ENCODE results near the gene PNMA6A. TPM values are rescaled to one million over a fixed set of nuclear protein-coding genes. Genes with fewer than 3 reads are reported as not detected.
"Not testable (repeated sequence)": the region's sequence is repeated elsewhere in the genome, so short reads cannot be mapped to it uniquely, and the experiment has no call there.

PNMA6A gene
- total and polyA plus RNA-seq, 3 donors from 2014 or later, result 3.7 to 4.2 (median 4.0) TPM

DNA sequence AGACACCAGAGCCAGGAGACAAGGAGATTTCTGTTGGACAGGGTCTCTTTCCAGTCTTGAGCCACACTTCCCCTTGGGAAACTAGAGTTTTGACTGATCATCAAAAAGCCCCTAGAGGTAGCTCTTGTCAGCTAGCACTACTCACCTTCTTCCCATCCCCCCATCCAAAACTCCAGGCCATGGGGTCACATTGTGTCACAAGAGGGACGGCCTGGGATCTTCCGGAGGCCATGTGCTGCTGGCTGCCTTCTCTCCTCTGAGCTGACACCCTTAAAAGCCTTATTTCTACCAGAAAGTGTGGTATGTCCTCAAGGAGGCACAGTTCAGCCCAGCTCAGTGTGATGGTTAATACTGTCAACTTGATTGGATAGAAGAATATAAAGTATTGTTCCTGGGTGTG lies 8.2 kb upstream of the PNMA6A start:
- DNase-seq, result no peak
- Histone ChIP-seq H3K4me3 (no peak overlapping the region), H3K27ac (no peak overlapping the region), H3K9me3 (no peaks in the 10 kb centered on the region), H3K27me3 (no peaks in the 10 kb centered on the region), H3K36me3 (ENCODE audit: low read depth, missing control alignments) (no peaks in the 10 kb centered on the region), H3K4me1 (no peaks in the 10 kb centered on the region)
- intact Hi-C loops (cut with DNase I; ENCODE audit: low total_unique reads), result no loop called here
- WGBS, 2 donors, result 60 to 79% methylated on average over 1 to 2 of the region's 2 CpGs
- TF ChIP-seq, protein P1, sequence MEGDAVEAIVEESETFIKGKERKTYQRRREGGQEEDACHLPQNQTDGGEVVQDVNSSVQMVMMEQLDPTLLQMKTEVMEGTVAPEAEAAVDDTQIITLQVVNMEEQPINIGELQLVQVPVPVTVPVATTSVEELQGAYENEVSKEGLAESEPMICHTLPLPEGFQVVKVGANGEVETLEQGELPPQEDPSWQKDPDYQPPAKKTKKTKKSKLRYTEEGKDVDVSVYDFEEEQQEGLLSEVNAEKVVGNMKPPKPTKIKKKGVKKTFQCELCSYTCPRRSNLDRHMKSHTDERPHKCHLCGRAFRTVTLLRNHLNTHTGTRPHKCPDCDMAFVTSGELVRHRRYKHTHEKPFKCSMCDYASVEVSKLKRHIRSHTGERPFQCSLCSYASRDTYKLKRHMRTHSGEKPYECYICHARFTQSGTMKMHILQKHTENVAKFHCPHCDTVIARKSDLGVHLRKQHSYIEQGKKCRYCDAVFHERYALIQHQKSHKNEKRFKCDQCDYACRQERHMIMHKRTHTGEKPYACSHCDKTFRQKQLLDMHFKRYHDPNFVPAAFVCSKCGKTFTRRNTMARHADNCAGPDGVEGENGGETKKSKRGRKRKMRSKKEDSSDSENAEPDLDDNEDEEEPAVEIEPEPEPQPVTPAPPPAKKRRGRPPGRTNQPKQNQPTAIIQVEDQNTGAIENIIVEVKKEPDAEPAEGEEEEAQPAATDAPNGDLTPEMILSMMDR (IDR thresholded peaks at IDR 0.05), result no peak
- no peak for TF ChIP-seq POLR2A (IDR thresholded peaks at IDR 0.05)

DNA sequence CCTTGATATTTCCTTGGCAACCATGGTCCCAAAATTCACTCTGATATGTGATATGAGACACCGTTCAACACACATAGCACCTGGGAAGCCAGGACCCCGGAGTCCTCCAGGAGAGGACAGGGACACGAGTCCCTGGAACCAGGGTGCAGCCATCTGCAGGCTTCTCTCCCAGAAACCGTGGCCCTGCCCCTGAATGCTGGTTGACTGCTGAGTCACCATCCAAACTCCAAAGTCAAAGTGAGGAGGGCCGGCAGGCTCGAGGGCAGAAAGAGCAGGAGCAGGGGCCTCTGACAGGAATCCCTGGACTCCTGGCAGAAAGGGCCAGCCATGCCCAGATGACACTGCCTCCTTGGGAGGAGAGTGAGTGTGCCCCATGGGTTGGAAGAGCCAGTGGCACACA lies 6.9 kb upstream of the PNMA6A start:
- intact Hi-C loops (cut with DNase I; ENCODE audit: low total_unique reads), result no loop called here
- 90% methylated on average over 6 of the region's 6 CpGs; no CpG with 5 or more reads in 1 of the 2 donors for WGBS, 2 donors
- TF ChIP-seq, protein P1 (IDR thresholded peaks at IDR 0.05), result no peak

DNA sequence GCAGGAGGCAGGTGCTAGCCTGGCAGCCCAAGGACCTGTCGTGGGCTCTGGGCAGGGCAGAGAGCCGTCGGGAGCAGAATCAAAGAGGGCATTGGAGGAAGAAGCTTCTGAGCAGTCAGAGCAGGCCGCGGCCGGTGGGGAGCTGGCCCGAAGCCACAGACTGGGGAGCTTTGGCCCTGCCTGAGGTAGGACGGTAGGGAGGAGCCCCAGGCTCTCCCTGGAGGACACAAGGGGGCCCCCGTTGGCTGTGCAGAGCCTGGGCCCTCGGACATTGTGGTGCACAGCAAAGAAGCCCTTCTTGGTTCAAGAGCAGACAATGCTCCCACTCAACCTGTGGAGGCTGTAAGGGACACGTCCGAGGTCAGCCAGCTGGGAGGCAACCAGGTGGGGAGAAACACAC lies 5.9 kb upstream of the PNMA6A start:
- no CpG with 5 or more reads among the region's 12 CpGs for WGBS, 2 donors
- not testable (repeated sequence) for H3K36me3 ChIP-seq (ENCODE audit: low read depth, missing control alignments)

More for the DNA sequence above, 6.9 kb upstream of the PNMA6A start:
- no peaks in the 10 kb centered on the region for H3K27me3 ChIP-seq
- H3K36me3 ChIP-seq (ENCODE audit: low read depth, missing control alignments), result no peaks in the 10 kb centered on the region
- H3K4me3 ChIP-seq, result no peak overlapping the region
- no peak overlapping the region for H3K27ac ChIP-seq
- no peaks in the 10 kb centered on the region for H3K4me1 ChIP-seq
- no peak for DNase-seq
- no peaks in the 10 kb centered on the region for H3K9me3 ChIP-seq

DNA sequence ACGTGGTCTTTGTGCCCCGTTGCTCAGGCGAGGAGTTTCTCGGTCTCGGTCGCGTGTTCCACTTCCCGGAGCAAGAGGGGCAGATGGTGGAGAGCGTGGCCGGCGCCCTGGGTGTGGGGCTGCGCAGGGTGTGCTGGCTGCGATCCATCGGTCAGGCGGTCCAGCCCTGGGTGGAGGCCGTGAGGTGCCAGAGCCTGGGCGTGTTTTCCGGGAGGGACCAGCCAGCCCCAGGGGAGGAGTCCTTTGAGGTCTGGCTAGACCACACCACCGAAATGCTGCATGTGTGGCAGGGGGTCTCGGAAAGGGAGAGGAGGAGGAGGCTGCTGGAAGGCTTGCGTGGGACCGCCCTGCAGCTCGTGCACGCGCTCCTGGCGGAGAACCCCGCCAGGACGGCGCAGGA lies 1.1 kb downstream of the PNMA6A start:
- H3K36me3 ChIP-seq (ENCODE audit: low read depth, missing control alignments); H3K27ac ChIP-seq; H3K27me3 ChIP-seq; intact Hi-C loops (cut with DNase I; ENCODE audit: low total_unique reads); H3K4me3 ChIP-seq; H3K9me3 ChIP-seq; H3K4me1 ChIP-seq; DNase-seq: not testable (repeated sequence)
- WGBS, 2 donors, result no CpG with 5 or more reads among the region's 29 CpGs

More for the DNA sequence above, 5.9 kb upstream of the PNMA6A start:
- H3K27ac ChIP-seq; H3K4me1 ChIP-seq; DNase-seq; intact Hi-C loops (cut with DNase I; ENCODE audit: low total_unique reads); H3K27me3 ChIP-seq; H3K9me3 ChIP-seq; H3K4me3 ChIP-seq: not testable (repeated sequence)

DNA sequence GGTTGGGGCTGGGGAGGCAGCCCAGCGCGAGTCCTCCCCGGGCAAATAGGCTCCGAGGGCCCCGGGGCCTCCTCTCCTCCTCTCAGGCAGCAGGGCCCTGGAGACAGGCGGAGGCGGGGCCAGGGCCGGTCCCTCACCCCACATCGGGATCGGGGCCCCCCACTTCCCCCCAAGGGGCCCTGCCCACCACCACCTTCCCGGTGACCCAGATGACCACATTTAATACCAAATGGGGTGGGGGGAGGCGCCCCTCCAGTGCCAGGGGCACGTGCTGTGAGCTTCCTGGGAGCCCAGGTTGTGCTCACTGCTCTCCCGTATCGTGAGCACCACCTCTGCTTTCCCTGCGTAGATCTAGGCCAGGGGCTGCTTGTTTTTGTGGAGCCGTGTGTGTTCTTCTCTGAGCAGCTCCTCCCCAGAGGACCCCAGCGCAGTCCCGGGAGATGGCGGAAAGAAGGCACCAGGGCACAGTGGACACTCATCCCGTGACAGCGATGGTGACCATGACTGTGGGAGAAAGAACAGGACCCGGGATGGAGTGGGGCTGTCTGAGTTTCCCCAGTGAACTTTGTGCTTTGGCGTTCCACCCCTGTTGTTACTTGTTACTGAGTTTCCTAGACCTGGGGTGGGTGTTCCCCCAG lies 2.1 kb downstream of the PNMA6A start:
- no peak overlapping the region for H3K27ac ChIP-seq
- 79% methylated on average over 14 of the region's 24 CpGs; no CpG with 5 or more reads in 1 of the 2 donors for WGBS, 2 donors

More for the DNA sequence above, 2.1 kb downstream of the PNMA6A start:
- TF ChIP-seq POLR2A (IDR thresholded peaks at IDR 0.05), result no peak
- TF ChIP-seq, protein P1 (IDR thresholded peaks at IDR 0.05), result no peak
- DNase-seq, result no peak
- no peaks in the 10 kb centered on the region for H3K9me3 ChIP-seq
- H3K4me3 ChIP-seq, result no peak overlapping the region
- no peaks in the 10 kb centered on the region for H3K36me3 ChIP-seq (ENCODE audit: low read depth, missing control alignments)
- intact Hi-C loops (cut with DNase I; ENCODE audit: low total_unique reads), result no loop called here
- H3K27me3 ChIP-seq, result no peaks in the 10 kb centered on the region
- H3K4me1 ChIP-seq, result no peaks in the 10 kb centered on the region

Data from testis (tissue), 3 donors.